HEK293 (cell line): ENCODE results near the gene CLDN6.

Experiments
- CTCF ChIA-PET: fragments of 350-600 bp; formaldehyde crosslinking; extraction: SDS; loops from one replicate; lab custom pipeline; 2021; ENCODE audit warnings: antibody characterized with exemption; lab: Yijun Ruan, JAX
- POLR2A ChIA-PET: fragments of 300-600 bp; formaldehyde crosslinking; extraction: SDS; loops from one replicate; lab custom pipeline; 2020; ENCODE audit warnings: antibody characterized with exemption, inconsistent platforms; lab: Yijun Ruan, JAX
- H3K27ac ChIP-seq: fragments of 200-500 bp; sonication (Bioruptor generic); 2 replicates; pipeline ENCODE4 v1.5.1; 2014; ENCODE audit warnings: low read depth, low read length, control low read depth, inconsistent platforms; ENCODE audit errors: extremely low read depth
- H3K36me3 ChIP-seq, 2 experiments: fragments of 200-500 bp in 1 of 2; sonication (Bioruptor generic) in 1 of 2; 1 replicate in 1 of 2; 2 replicates in 1 of 2; pipeline ENCODE4 v1.5.1; 2014 to 2017; ENCODE audit warnings: inconsistent platforms in 2 of 2, low read length in 2 of 2; ENCODE audit not compliant: control insufficient read depth in 2 of 2, insufficient read depth in 1 of 2
- H3K4me1 ChIP-seq: fragments of 200-500 bp; sonication (Bioruptor generic); 2 replicates; pipeline ENCODE4 v1.5.1; 2014; ENCODE audit warnings: mild to moderate bottlenecking, low read length, inconsistent platforms; ENCODE audit not compliant: control insufficient read depth, insufficient read depth
- H3K4me3 ChIP-seq: 2 replicates; pipeline ENCODE4 v1.5.1; 2011; ENCODE audit warnings: low read depth, mild to moderate bottlenecking, control low read depth, low read length, moderate library complexity
- H3K9me3 ChIP-seq: fragments of 200-500 bp; sonication (Bioruptor generic); 2 replicates; pipeline ENCODE4 v1.5.1; 2014; ENCODE audit warnings: low read depth, low read length, inconsistent platforms; ENCODE audit not compliant: control insufficient read depth, insufficient read depth
- BCL11A ChIP-seq: fragments of 450-650 bp; formaldehyde crosslinking; IDR thresholded peaks from 2 replicates; pipeline ENCODE4 v1.5.1; 2016; ENCODE audit warnings: low read depth, missing biosample characterization, missing genetic modification characterization
- KLF8 ChIP-seq: fragments of 450-650 bp; formaldehyde crosslinking; IDR thresholded peaks from 2 replicates; pipeline ENCODE4 v1.5.1; 2016; ENCODE audit warnings: missing biosample characterization, missing genetic modification characterization
- ZBTB20 ChIP-seq: fragments of 450-650 bp; formaldehyde crosslinking; IDR thresholded peaks from 2 replicates; pipeline ENCODE4 v1.5.1; 2016; ENCODE audit warnings: missing biosample characterization, missing genetic modification characterization
- ZNF544 ChIP-seq: fragments of 450-650 bp; formaldehyde crosslinking; IDR thresholded peaks from 2 replicates; pipeline ENCODE4 v1.5.0; 2017; ENCODE audit warnings: missing biosample characterization, missing genetic modification characterization
- ZNF555 ChIP-seq: fragments of 450-650 bp; formaldehyde crosslinking; conservative IDR thresholded peaks from 2 replicates; pipeline ENCODE4 v1.5.1; 2017; ENCODE audit warnings: missing biosample characterization, mild to moderate bottlenecking, missing genetic modification characterization, inconsistent platforms
- ZNF610 ChIP-seq: fragments of 450-650 bp; formaldehyde crosslinking; IDR thresholded peaks from 2 replicates; pipeline ENCODE4 v1.5.1; 2016; ENCODE audit warnings: missing biosample characterization, missing genetic modification characterization, borderline replicate concordance
- TF ChIP-seq, protein P1 (sequence below): fragments of 450-650 bp; formaldehyde crosslinking; IDR thresholded peaks from 2 replicates; pipeline ENCODE4 v1.5.1; 2016; ENCODE audit warnings: missing biosample characterization, missing genetic modification characterization
- TF ChIP-seq, protein P2 (sequence below): fragments of 450-650 bp; formaldehyde crosslinking; IDR thresholded peaks from 2 replicates; pipeline ENCODE4 v1.5.1; 2016; ENCODE audit warnings: missing biosample characterization, missing genetic modification characterization, low read depth
- TF ChIP-seq, protein P3 (sequence below): fragments of 450-650 bp; IDR thresholded peaks from 2 replicates; pipeline ENCODE4 v1.5.1; 2018; ENCODE audit warnings: missing biosample characterization, mild to moderate bottlenecking, missing genetic modification characterization
- TF ChIP-seq, protein P4 (sequence below): fragments of 450-650 bp; formaldehyde crosslinking; optimal IDR thresholded peaks from 2 replicates; pipeline ENCODE3; 2016; ENCODE audit warnings: missing biosample characterization, mild to moderate bottlenecking, missing genetic modification characterization
- TF ChIP-seq, protein P5 (sequence below): fragments of 450-650 bp; formaldehyde crosslinking; IDR thresholded peaks from 2 replicates; pipeline ENCODE4 v1.5.1; 2016; ENCODE audit warnings: missing biosample characterization, missing genetic modification characterization

Gene CLDN6

DNA sequence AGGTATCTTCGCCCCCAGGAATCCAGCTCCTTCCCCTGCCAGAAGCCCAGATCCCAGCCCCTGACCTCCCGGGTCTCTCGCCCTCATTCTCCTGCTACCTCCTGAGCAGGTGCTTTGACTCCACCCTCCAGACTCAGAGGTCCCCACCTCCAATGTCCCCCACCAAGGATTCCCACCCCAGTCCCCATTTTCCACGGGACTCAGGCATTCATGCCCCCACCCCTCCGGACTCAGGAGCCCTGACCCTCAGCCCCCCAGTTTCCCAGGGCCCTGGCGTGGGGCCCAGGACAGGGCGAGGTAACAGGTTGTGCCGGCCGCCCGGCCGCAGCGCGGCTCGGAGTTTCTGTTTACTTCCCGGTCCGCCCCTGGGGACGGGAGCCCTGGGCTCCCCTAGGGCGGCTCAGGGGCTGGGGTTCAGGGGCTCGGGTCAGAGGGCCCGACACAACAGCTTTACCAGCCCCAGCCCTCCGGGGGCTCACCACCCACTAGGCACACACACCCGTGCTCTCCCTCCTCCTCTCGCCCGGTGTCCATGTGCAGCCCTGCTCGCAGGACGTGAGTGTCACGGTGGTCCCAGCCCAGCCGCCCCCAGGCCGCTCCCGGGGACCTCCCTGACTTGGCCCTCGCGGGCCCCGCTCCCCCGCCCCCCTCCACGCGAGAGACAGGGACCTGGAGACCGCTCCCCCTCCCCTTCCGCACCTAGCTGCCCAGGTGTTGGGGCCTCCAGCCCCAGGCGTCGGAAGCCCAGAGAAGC, 18.2 kb upstream of the CLDN6 start:
- POLR2A ChIA-PET, result no interaction called here
- Histone ChIP-seq H3K4me1 (no peaks in the 10 kb centered on the region), H3K27ac (no peak overlapping the region), H3K4me3 (no peak overlapping the region), H3K9me3 (no peaks in the 10 kb centered on the region), H3K36me3 (no peaks in the 10 kb centered on the region)
- TF ChIP-seq KLF8 (tag by site-specific recombination) (no peak), ZNF544 (no peak), ZNF610 (tag by site-specific recombination) (no peak), ZBTB20 (tag by site-specific recombination) (no peak)
- TF ChIP-seq, protein P1, sequence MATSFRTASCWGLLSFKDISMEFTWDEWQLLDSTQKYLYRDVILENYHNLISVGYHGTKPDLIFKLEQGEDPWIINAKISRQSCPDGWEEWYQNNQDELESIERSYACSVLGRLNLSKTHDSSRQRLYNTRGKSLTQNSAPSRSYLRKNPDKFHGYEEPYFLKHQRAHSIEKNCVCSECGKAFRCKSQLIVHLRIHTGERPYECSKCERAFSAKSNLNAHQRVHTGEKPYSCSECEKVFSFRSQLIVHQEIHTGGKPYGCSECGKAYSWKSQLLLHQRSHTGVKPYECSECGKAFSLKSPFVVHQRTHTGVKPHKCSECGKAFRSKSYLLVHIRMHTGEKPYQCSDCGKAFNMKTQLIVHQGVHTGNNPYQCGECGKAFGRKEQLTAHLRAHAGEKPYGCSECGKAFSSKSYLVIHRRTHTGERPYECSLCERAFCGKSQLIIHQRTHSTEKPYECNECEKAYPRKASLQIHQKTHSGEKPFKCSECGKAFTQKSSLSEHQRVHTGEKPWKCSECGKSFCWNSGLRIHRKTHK (tag by site-specific recombination), result no peak
- TF ChIP-seq, protein P2, sequence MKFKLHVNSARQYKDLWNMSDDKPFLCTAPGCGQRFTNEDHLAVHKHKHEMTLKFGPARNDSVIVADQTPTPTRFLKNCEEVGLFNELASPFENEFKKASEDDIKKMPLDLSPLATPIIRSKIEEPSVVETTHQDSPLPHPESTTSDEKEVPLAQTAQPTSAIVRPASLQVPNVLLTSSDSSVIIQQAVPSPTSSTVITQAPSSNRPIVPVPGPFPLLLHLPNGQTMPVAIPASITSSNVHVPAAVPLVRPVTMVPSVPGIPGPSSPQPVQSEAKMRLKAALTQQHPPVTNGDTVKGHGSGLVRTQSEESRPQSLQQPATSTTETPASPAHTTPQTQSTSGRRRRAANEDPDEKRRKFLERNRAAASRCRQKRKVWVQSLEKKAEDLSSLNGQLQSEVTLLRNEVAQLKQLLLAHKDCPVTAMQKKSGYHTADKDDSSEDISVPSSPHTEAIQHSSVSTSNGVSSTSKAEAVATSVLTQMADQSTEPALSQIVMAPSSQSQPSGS, result no peak
- TF ChIP-seq, protein P3, sequence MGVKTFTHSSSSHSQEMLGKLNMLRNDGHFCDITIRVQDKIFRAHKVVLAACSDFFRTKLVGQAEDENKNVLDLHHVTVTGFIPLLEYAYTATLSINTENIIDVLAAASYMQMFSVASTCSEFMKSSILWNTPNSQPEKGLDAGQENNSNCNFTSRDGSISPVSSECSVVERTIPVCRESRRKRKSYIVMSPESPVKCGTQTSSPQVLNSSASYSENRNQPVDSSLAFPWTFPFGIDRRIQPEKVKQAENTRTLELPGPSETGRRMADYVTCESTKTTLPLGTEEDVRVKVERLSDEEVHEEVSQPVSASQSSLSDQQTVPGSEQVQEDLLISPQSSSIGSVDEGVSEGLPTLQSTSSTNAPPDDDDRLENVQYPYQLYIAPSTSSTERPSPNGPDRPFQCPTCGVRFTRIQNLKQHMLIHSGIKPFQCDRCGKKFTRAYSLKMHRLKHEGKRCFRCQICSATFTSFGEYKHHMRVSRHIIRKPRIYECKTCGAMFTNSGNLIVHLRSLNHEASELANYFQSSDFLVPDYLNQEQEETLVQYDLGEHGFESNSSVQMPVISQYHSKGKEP (tag by site-specific recombination), result no peak
- TF ChIP-seq, protein P4, sequence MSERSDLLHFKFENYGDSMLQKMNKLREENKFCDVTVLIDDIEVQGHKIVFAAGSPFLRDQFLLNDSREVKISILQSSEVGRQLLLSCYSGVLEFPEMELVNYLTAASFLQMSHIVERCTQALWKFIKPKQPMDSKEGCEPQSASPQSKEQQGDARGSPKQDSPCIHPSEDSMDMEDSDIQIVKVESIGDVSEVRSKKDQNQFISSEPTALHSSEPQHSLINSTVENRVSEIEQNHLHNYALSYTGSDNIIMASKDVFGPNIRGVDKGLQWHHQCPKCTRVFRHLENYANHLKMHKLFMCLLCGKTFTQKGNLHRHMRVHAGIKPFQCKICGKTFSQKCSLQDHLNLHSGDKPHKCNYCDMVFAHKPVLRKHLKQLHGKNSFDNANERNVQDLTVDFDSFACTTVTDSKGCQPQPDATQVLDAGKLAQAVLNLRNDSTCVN, result no peak
- CTCF ChIA-PET, result interaction anchor here (0.8 to 1.3 kb wide), 3 partner anchors 10 to 93 kb away, joined by 3 to 7 read pairs (median 6); no protein-coding TSS in a partner anchor

DNA sequence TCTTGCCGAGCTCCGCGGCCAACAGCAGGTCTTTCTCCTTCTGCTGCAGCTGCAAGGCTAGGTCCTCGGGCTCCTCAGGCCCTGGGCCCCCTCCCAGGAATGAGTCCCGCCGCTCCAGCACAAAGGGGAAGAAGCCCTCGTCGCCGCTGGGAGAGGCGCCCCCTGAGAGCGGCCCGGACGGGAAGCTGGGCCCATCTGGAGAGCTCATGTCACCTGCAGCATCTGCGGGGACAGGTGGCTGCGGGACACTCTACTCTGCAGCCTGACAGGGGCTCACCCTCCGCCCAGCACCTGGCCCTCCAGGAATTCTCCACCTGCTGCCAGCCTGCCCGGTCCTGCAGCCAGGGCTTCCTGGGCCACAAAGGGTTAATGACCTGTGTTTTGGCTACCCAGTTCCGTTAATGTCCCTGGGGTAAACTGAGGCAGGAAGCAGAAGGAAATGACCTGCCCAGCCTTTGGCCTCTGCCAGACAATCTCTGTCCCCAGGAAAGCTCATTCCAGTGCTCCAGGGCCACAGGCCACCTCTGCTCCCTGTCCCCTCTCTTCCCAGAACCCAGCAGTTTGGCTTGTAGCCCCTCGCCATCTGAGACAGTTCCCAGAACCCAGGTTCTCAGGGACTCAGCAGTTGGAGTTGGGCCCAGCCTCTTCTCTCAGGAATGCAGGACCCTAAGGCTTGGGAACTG, 17.4 kb upstream of the CLDN6 start:
- Histone ChIP-seq H3K4me1 (no peaks in the 10 kb centered on the region), H3K36me3 (no peaks in the 10 kb centered on the region), H3K4me3 (no peak overlapping the region), H3K9me3 (no peaks in the 10 kb centered on the region), H3K27ac (no peak overlapping the region)
- POLR2A ChIA-PET, result interaction anchor here (0.5 to 1.2 kb wide), 5 partner anchors 12 to 89 kb away, joined by 3 to 9 read pairs (median 4); no protein-coding TSS in a partner anchor
- no peak for TF ChIP-seq ZNF555 (tag by site-specific recombination)
- CTCF ChIA-PET, result interaction anchor here (0.7 to 9.2 kb wide), 6 partner anchors 23 to 130 kb away, joined by 3 to 149 read pairs (median 6); no protein-coding TSS in a partner anchor

DNA sequence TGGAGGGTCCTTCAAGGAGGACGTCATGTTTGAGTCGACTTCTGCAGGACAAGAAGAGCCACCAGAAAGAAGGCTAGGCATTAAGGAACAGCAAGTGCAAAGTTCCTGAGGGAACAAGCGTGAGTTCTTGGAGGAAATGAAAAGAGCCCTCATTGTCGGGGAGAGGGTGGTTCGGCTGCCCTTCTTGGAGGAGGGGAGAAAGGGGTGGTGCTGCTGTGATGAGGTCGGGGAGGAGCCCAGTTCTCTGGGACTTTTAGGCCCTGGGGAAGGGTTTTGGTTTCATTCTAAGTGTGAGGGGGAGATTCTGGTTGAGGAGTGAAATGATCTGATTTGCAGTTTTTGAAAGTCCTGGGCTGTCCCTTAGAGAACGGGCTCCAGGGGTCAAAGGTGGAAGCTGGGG, 14.6 kb upstream of the CLDN6 start:
- ChIA-PET CTCF (interaction anchor here (1.1 to 9.2 kb wide), 12 partner anchors 8 to 138 kb away, joined by 3 to 149 read pairs (median 12); partner anchors contain the start of genes BICDL2, HCFC1R1, PAQR4 and THOC6), POLR2A (interaction anchor here (0.6 to 3.1 kb wide), 4 partner anchors 10 to 245 kb away, joined by 3 to 51 read pairs (median 6); partner anchors contain the start of genes HCFC1R1, THOC6 and TNFRSF12A)
- Histone ChIP-seq H3K4me1 (peaks cover 5% of the 10 kb centered on the region), H3K27ac (no peak overlapping the region), H3K36me3 (no peaks in the 10 kb centered on the region), H3K9me3 (no peaks in the 10 kb centered on the region), H3K4me3 (no peak overlapping the region)
- TF ChIP-seq BCL11A, result no peak
- TF ChIP-seq, protein P5, sequence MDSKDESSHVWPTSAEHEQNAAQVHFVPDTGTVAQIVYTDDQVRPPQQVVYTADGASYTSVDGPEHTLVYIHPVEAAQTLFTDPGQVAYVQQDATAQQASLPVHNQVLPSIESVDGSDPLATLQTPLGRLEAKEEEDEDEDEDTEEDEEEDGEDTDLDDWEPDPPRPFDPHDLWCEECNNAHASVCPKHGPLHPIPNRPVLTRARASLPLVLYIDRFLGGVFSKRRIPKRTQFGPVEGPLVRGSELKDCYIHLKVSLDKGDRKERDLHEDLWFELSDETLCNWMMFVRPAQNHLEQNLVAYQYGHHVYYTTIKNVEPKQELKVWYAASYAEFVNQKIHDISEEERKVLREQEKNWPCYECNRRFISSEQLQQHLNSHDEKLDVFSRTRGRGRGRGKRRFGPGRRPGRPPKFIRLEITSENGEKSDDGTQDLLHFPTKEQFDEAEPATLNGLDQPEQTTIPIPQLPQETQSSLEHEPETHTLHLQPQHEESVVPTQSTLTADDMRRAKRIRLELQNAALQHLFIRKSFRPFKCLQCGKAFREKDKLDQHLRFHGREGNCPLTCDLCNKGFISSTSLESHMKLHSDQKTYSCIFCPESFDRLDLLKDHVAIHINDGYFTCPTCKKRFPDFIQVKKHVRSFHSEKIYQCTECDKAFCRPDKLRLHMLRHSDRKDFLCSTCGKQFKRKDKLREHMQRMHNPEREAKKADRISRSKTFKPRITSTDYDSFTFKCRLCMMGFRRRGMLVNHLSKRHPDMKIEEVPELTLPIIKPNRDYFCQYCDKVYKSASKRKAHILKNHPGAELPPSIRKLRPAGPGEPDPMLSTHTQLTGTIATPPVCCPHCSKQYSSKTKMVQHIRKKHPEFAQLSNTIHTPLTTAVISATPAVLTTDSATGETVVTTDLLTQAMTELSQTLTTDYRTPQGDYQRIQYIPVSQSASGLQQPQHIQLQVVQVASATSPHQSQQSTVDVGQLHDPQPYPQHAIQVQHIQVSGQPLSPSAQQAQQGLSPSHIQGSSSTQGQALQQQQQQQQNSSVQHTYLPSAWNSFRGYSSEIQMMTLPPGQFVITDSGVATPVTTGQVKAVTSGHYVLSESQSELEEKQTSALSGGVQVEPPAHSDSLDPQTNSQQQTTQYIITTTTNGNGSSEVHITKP (tag by site-specific recombination), result no peak
